Measurements from ENCODE around the gene LMAN2L.

GRCh38 chr2:96665083-96665569, 74.7 kb downstream of the LMAN2L start:
- no peak for TF ChIP-seq CTCF (IDR thresholded peaks at IDR 0.05)
- TF ChIP-seq EZH2 (IDR thresholded peaks at IDR 0.05; ENCODE audit: borderline replicate concordance, insufficient read depth, low read depth, low read length, poor library complexity, severe bottlenecking), result no peak

All from B cell (primary cell).